A549 (cell line): ENCODE results near the gene PTGR3. TPM values are rescaled to one million over a fixed set of nuclear protein-coding genes. Genes with fewer than 3 reads are reported as not detected.
A peak's percentile ranks its signal among the peaks of the same experiment; 100 is the strongest.

Experiments used
- ATAC-seq, 2 experiments: fragments of 200-7000 bp in 1 of 2; fragments of >200 bp in 1 of 2; cut with Nextera tagmentation in 1 of 2; cut with Tn5 transposase in 1 of 2; 3 replicates each; pipeline versions ENCODE4 v1.8.0 to v1.9.1; 2018 to 2020; ENCODE audit warnings: mild to moderate bottlenecking in 1 of 2, moderate library complexity in 1 of 2
- CTCF ChIA-PET: fragments of 300-600 bp; sonication (Branson Sonifier 250); formaldehyde crosslinking; extraction: SDS; loops from one replicate; lab custom pipeline; 2021; ENCODE audit warnings: antibody characterized with exemption, inconsistent platforms; lab: Yijun Ruan, JAX
- POLR2A ChIA-PET: fragments of 350-600 bp; formaldehyde crosslinking; extraction: SDS; loops from one replicate; lab custom pipeline; 2021; ENCODE audit warnings: antibody characterized with exemption, inconsistent platforms; lab: Yijun Ruan, JAX
- DNase-seq, 2 experiments: peaks; one replicate each; pipeline versions ENCODE4 v3.0.0 to v3.0.0-alpha.2; 2011 to 2016; ENCODE audit warnings: low read depth in 1 of 2, low spot score in 1 of 2
- FAIRE-seq: peaks from 2 replicates; lab custom pipeline; 2011; peaks lifted over from hg19 to GRCh38; lab: Jason Lieb, UNC
- H3K27ac ChIP-seq, 2 experiments: fragments of >200 bp; sonication (Bioruptor Twin); formaldehyde crosslinking; 3 replicates each; pipeline ENCODE4 v1.5.1; 2016 to 2017
- H3K4me1 ChIP-seq: fragments of >200 bp; sonication (Bioruptor Twin); formaldehyde crosslinking; 3 replicates; pipeline ENCODE4 v1.6.1; 2016
- H3K4me2 ChIP-seq: fragments of >200 bp; sonication (Bioruptor Twin); formaldehyde crosslinking; 3 replicates; pipeline ENCODE4 v1.6.1; 2016
- H3K4me3 ChIP-seq: fragments of >200 bp; sonication (Bioruptor Twin); formaldehyde crosslinking; 3 replicates; pipeline ENCODE4 v1.5.1; 2016
- H3K9me3 ChIP-seq: fragments of >200 bp; sonication (Bioruptor Twin); formaldehyde crosslinking; 3 replicates; pipeline ENCODE4 v1.6.1; 2016
- CBX2 ChIP-seq: fragments of 200-600 bp; sonication (generic); IDR thresholded peaks from 2 replicates; pipeline ENCODE4 v1.6.1; 2016; ENCODE audit warnings: low read depth, mild to moderate bottlenecking, borderline replicate concordance
- EHMT2 ChIP-seq: fragments of 200-600 bp; sonication (generic); IDR thresholded peaks from 2 replicates; pipeline ENCODE4 v1.6.1; 2016; ENCODE audit warnings: antibody characterized with exemption, low read depth, mild to moderate bottlenecking, moderate library complexity
- FOSB ChIP-seq: fragments of 250-450 bp; sonication (Bioruptor Pico); IDR thresholded peaks from 2 replicates; pipeline ENCODE4 v1.5.0; 2020; ENCODE audit warnings: mild to moderate bottlenecking, moderate library complexity
- FOSL2 ChIP-seq, 2 experiments: fragments of 450-650 bp in 1 of 2; fragments of >200 bp in 1 of 2; sonication (Bioruptor Twin) in 1 of 2; formaldehyde crosslinking; IDR thresholded peaks; 2 replicates each; pipeline versions ENCODE4 v1.5.0 to v1.6.1; 2016 to 2020; ENCODE audit warnings: mild to moderate bottlenecking in 1 of 2, moderate library complexity in 1 of 2
- FOXS1 ChIP-seq: fragments of 250-450 bp; sonication (Bioruptor Pico); IDR thresholded peaks from 2 replicates; pipeline ENCODE4 v1.5.0; 2020; ENCODE audit warnings: mild to moderate bottlenecking, moderate library complexity
- GATA3 ChIP-seq: IDR thresholded peaks from 2 replicates; pipeline ENCODE4 v1.6.1; 2012; ENCODE audit warnings: borderline replicate concordance
- HDAC2 ChIP-seq: fragments of 200-600 bp; sonication (generic); IDR thresholded peaks from 2 replicates; pipeline ENCODE4 v1.6.1; 2016
- JUN ChIP-seq, 2 experiments: fragments of >200 bp; sonication (Bioruptor Twin); formaldehyde crosslinking; IDR thresholded peaks; 2 replicates in 1 of 2; 3 replicates in 1 of 2; pipeline ENCODE4 v1.6.1; 2016 to 2017
- MAFK ChIP-seq: fragments of 450-650 bp; IDR thresholded peaks from 2 replicates; pipeline ENCODE4 v1.6.1; 2014; ENCODE audit not compliant: partially characterized antibody
- NPAS2 ChIP-seq: fragments of 250-450 bp; sonication (Bioruptor Pico); IDR thresholded peaks from 2 replicates; pipeline ENCODE4 v1.8.0; 2022; ENCODE audit warnings: mild to moderate bottlenecking, moderate library complexity, borderline replicate concordance
- NR3C1 ChIP-seq: fragments of >200 bp; sonication (Bioruptor Twin); formaldehyde crosslinking; IDR thresholded peaks from 3 replicates; pipeline ENCODE4 v1.6.1; 2017
- PBX3 ChIP-seq: IDR thresholded peaks from 2 replicates; pipeline ENCODE4 v1.6.1; 2012
- POLR2A ChIP-seq: IDR thresholded peaks from 2 replicates; pipeline ENCODE4 v1.6.1; 2012; ENCODE audit warnings: mild to moderate bottlenecking, low read length
- POLR2AphosphoS2 ChIP-seq: conservative IDR thresholded peaks from 2 replicates; pipeline ENCODE4 v1.6.1; 2012; ENCODE audit warnings: low read length, improper control_type of control experiment, inconsistent platforms
- RAD21 ChIP-seq, 2 experiments: fragments of >200 bp in 1 of 2; sonication (Bioruptor Twin) in 1 of 2; formaldehyde crosslinking in 1 of 2; IDR thresholded peaks in 1 of 2; conservative IDR thresholded peaks in 1 of 2; 2 replicates in 1 of 2; 3 replicates in 1 of 2; pipeline ENCODE4 v1.6.1; 2012 to 2018; ENCODE audit warnings: inconsistent platforms in 1 of 2
- RFX5 ChIP-seq: fragments of 450-650 bp; IDR thresholded peaks from 2 replicates; pipeline ENCODE4 v1.7.1; 2014; ENCODE audit warnings: antibody characterized with exemption, mild to moderate bottlenecking, moderate library complexity
- TP53 ChIP-seq: fragments of 250-450 bp; sonication (Bioruptor Pico); IDR thresholded peaks from 2 replicates; pipeline ENCODE4 v1.5.0; 2021; ENCODE audit warnings: mild to moderate bottlenecking, moderate library complexity
- USF2 ChIP-seq: fragments of 450-650 bp; IDR thresholded peaks from 2 replicates; pipeline ENCODE4 v1.6.1; 2014; ENCODE audit warnings: antibody characterized with exemption
- ZNF302 ChIP-seq: fragments of 250-450 bp; sonication (Bioruptor Pico); IDR thresholded peaks from 2 replicates; pipeline ENCODE4 v1.9.0; 2021; ENCODE audit warnings: inconsistent platforms, mild to moderate bottlenecking, moderate library complexity
- WGBS: methylation state at CpG from one replicate; pipeline ENCODE4 v1.1.6; 2017; ENCODE audit errors: missing lambda C conversion rate; 5-methylcytosine and 5-hydroxymethylcytosine counted together
- polyA plus RNA-seq, 4 experiments: library from polyadenylated mRNA; depleted of rRNA in 3 of 4; stranded (reverse); fragments of >200 nt; fragmentation: RNase III in 1 of 4; extraction: RNeasy Plus Mini Kit Qiagen cat#74134 plus additional on column Dnase treatment in 1 of 4; gene quantifications; 2 replicates in 3 of 4; 3 replicates in 1 of 4; pipeline ENCODE4 v1.2.3, GENCODE V29; 2011 to 2017

The PTGR3 gene
- polyA plus RNA-seq, 2 of the 4 experiments (the other 2 are of a cell fraction): 7.2 to 18.5 TPM

- Histone ChIP-seq H3K4me1 (peaks cover 4% of the 10 kb centered on the region; the same call in 1 of the 3 replicates), H3K4me2 (peak overlapping the region; percentile 84), H3K9me3 (no peaks in the 10 kb centered on the region), H3K27ac (peak overlapping the region; percentile 64 to 81), H3K4me3 (peak overlapping the region; percentile 36; the same call in 2 of the 3 replicates)
- ChIA-PET POLR2A (interaction anchor here (0.7 kb wide), 1 partner anchor 159 kb away, joined by 3 read pairs; no protein-coding TSS in a partner anchor), CTCF (interaction anchor here (0.6 kb wide), 2 partner anchors 300 to 577 kb away, joined by 3 to 4 read pairs; no protein-coding TSS in a partner anchor)
- FAIRE-seq (no peak), DNase-seq (no peak), ATAC-seq (peak in 1 of 2 experiments; percentile 26; a peak in 2 of 6 replicates)
- 79% methylated on average over 10 of the region's 10 CpGs for WGBS
- TF ChIP-seq NPAS2 (CRISPR knock-in tag) (no peak), USF2 (no peak), FOSB (no peak), PBX3 (no peak), GATA3 (no peak), FOXS1 (no peak), TP53 (CRISPR knock-in tag) (no peak), ZNF302 (CRISPR knock-in tag) (no peak), POLR2A (no peak), POLR2AphosphoS2 (no peak), HDAC2 (no peak), NR3C1 (no peak), JUN (IDR thresholded peaks at IDR 0.05) (no peak), RFX5 (no peak), CBX2 (no peak), FOSL2 (IDR thresholded peaks at IDR 0.05) (no peak), FOSL2 (CRISPR knock-in tag; IDR thresholded peaks at IDR 0.05) (no peak), EHMT2 (no peak)
These were observed 38.0 kb upstream of the PTGR3 start for GRCh38 chr18:75246721-75247610.

- ATAC-seq (peak; percentile 65 to 71; a peak in 4 of 6 replicates), FAIRE-seq (no peak)
- H3K9me3 ChIP-seq: no peaks in the 10 kb centered on the region
- H3K4me3 ChIP-seq: no peak overlapping the region
- H3K4me2 ChIP-seq: no peak overlapping the region
- CTCF ChIA-PET: no interaction called here
- no peak for TF ChIP-seq CBX2
- no peak for TF ChIP-seq MAFK
- peak; percentile 12 to 15; a peak in 1 of 5 replicates for TF ChIP-seq RAD21 (conservative IDR thresholded peaks at IDR 0.05 in 1 of 2, IDR thresholded peaks at IDR 0.05 in 1 of 2)
- no peak for TF ChIP-seq EHMT2
- TF ChIP-seq, all 56 proteins: peak for 1
- peaks cover 4% of the 10 kb centered on the region; the same call in 1 of the 3 replicates for H3K4me1 ChIP-seq
- 85% methylated on average over 16 of the region's 19 CpGs for WGBS
- no peak overlapping the region for H3K27ac ChIP-seq
- POLR2A ChIA-PET: no interaction called here
- peak in 1 of 2 experiments; percentile 9 for DNase-seq
These were observed 35.7 kb upstream of the PTGR3 start for GRCh38 chr18:75244351-75245313.
